ENCODE data around the gene FLOT2.
"Not testable (repeated sequence)": the region's sequence is repeated elsewhere in the genome, so short reads cannot be mapped to it uniquely, and the experiment has no call there.

The FLOT2 gene

GRCh38 chr17:28877150-28877711 lies 20.3 kb downstream of the FLOT2 start:
- in situ Hi-C loops (cut with HindIII; ENCODE audit: low sequenced_read_pairs), result not testable (repeated sequence)

GRCh38 chr17:28875848-28876550 lies 21.5 kb downstream of the FLOT2 start:
- in situ Hi-C loops (cut with HindIII; ENCODE audit: low sequenced_read_pairs), result no loop called here

- in situ Hi-C loops (cut with HindIII; ENCODE audit: low sequenced_read_pairs), result no loop called here
Measured at GRCh38 chr17:28874750-28875149, 22.8 kb downstream of the FLOT2 start.

- in situ Hi-C loops (cut with HindIII; ENCODE audit: low sequenced_read_pairs), result no loop called here
Measured at GRCh38 chr17:28873839-28874238, 23.7 kb downstream of the FLOT2 start.

- in situ Hi-C loops (cut with HindIII; ENCODE audit: low sequenced_read_pairs), result no loop called here
Measured at GRCh38 chr17:28871056-28871579, 26.4 kb downstream of the FLOT2 start.

GRCh38 chr17:28867276-28867675 lies 30.3 kb downstream of the FLOT2 start:
- in situ Hi-C loops (cut with HindIII; ENCODE audit: low sequenced_read_pairs), result no loop called here

GRCh38 chr17:28865946-28866752 lies 31.4 kb downstream of the FLOT2 start:
- in situ Hi-C loops (cut with HindIII; ENCODE audit: low sequenced_read_pairs), result no loop called here

- in situ Hi-C loops (cut with HindIII; ENCODE audit: low sequenced_read_pairs), result no loop called here
Measured at GRCh38 chr17:28864991-28865849, 32.3 kb downstream of the FLOT2 start.

- in situ Hi-C loops (cut with HindIII; ENCODE audit: low sequenced_read_pairs), result no loop called here
Measured at GRCh38 chr17:28863953-28864352, 33.6 kb downstream of the FLOT2 start.

GRCh38 chr17:28862561-28862960 lies 35.0 kb downstream of the FLOT2 start:
- in situ Hi-C loops (cut with HindIII; ENCODE audit: low sequenced_read_pairs), result no loop called here

GRCh38 chr17:28861393-28862203 lies 35.9 kb downstream of the FLOT2 start:
- in situ Hi-C loops (cut with HindIII; ENCODE audit: low sequenced_read_pairs), result no loop called here

- in situ Hi-C loops (cut with HindIII; ENCODE audit: low sequenced_read_pairs), result no loop called here
Measured at GRCh38 chr17:28860363-28860808, 37.1 kb downstream of the FLOT2 start.

GRCh38 chr17:28858801-28859355 lies 38.7 kb downstream of the FLOT2 start:
- in situ Hi-C loops (cut with HindIII; ENCODE audit: low sequenced_read_pairs), result no loop called here

GRCh38 chr17:28857905-28858800 lies 39.4 kb downstream of the FLOT2 start:
- in situ Hi-C loops (cut with HindIII; ENCODE audit: low sequenced_read_pairs), result no loop called here

- in situ Hi-C loops (cut with HindIII; ENCODE audit: low sequenced_read_pairs), result no loop called here
Measured at GRCh38 chr17:28856028-28856574, 41.4 kb downstream of the FLOT2 start.

- in situ Hi-C loops (cut with HindIII; ENCODE audit: low sequenced_read_pairs), result no loop called here
Measured at GRCh38 chr17:28855336-28855679, 42.2 kb downstream of the FLOT2 start.

GRCh38 chr17:28854457-28855335 lies 42.8 kb downstream of the FLOT2 start, which contains the start of gene ERAL1:
Gene ERAL1 (plus strand): TSS chr17:28855016. CDS start chr17:28855035, 19 bp downstream.
- in situ Hi-C loops (cut with HindIII; ENCODE audit: low sequenced_read_pairs), result no loop called here

Data from DLD1 (cell line).